HL-60 (cell line): Measurements from ENCODE around the gene ATAD2B.

Source experiments
- DNase-seq, 2 experiments: peaks; one replicate each; pipeline ENCODE4 v3.0.0-alpha.2; 2010 to 2020; ENCODE audit warnings: low read depth in 1 of 2, low spot score in 1 of 2
- H3K27ac ChIP-seq: fragments of 250-450 bp; sonication (Bioruptor Pico); replicated peaks from 2 replicates; pipeline ENCODE4 v1.5.1; 2020; ENCODE audit warnings: mild to moderate bottlenecking, moderate library complexity
- H3K27me3 ChIP-seq: fragments of 250-450 bp; sonication (Bioruptor Pico); 2 replicates; pipeline ENCODE4 v1.5.1; 2021; ENCODE audit warnings: mild to moderate bottlenecking, moderate library complexity; ENCODE audit not compliant: insufficient read depth, poor library complexity, severe bottlenecking
- H3K4me3 ChIP-seq: replicated peaks from 2 replicates; pipeline ENCODE4 v1.5.1; 2011; ENCODE audit warnings: mild to moderate bottlenecking, control low read depth, low read length; ENCODE audit not compliant: insufficient read depth
- GABPA ChIP-seq: IDR thresholded peaks from 2 replicates; pipeline ENCODE4 v1.6.1; 2012; ENCODE audit warnings: low read depth
- POLR2AphosphoS5 ChIP-seq: IDR thresholded peaks from 2 replicates; pipeline ENCODE4 v1.6.1; 2012; ENCODE audit warnings: low read depth
- SPI1 ChIP-seq: IDR thresholded peaks from 2 replicates; pipeline ENCODE4 v1.6.1; 2012; ENCODE audit warnings: low read depth, mild to moderate bottlenecking, borderline replicate concordance
- TF ChIP-seq, protein P1 (sequence below): IDR thresholded peaks from 2 replicates; pipeline ENCODE4 v1.6.1; 2012; ENCODE audit warnings: low read depth; ENCODE audit not compliant: insufficient replicate concordance
- TF ChIP-seq, protein P2 (sequence below): IDR thresholded peaks from one replicate; pipeline ENCODE4 v1.5.1; 2011; ENCODE audit warnings: low read length, control low read depth, inconsistent platforms; ENCODE audit not compliant: insufficient read depth

ATAD2B gene

DNA sequence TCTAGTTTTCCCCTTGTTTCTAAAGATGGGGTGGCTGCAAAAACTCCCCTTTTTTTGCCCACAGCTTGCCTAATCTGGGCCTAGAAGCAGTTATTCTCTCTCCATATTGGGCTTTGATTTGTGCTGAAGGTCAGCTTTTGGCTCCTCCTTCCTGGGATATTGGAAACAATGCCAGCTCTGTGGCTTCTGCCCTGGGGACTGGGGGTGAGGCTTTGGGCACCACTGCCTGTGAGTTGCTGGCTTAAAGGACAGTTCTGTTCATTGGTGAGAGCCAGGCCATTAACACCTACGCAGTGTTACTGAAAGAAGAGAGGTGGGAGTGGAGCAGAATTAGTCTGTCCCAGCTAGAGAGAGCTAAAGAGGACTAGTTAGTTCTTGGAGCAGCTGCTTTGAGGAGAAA lies 17.6 kb upstream of the ATAD2B start:
- no peak for DNase-seq
- Histone ChIP-seq H3K27ac (no peak overlapping the region), H3K4me3 (no peak overlapping the region), H3K27me3 (no peaks in the 10 kb centered on the region)
- TF ChIP-seq POLR2AphosphoS5 (no peak), GABPA (no peak), SPI1 (no peak)
- TF ChIP-seq, protein P1, sequence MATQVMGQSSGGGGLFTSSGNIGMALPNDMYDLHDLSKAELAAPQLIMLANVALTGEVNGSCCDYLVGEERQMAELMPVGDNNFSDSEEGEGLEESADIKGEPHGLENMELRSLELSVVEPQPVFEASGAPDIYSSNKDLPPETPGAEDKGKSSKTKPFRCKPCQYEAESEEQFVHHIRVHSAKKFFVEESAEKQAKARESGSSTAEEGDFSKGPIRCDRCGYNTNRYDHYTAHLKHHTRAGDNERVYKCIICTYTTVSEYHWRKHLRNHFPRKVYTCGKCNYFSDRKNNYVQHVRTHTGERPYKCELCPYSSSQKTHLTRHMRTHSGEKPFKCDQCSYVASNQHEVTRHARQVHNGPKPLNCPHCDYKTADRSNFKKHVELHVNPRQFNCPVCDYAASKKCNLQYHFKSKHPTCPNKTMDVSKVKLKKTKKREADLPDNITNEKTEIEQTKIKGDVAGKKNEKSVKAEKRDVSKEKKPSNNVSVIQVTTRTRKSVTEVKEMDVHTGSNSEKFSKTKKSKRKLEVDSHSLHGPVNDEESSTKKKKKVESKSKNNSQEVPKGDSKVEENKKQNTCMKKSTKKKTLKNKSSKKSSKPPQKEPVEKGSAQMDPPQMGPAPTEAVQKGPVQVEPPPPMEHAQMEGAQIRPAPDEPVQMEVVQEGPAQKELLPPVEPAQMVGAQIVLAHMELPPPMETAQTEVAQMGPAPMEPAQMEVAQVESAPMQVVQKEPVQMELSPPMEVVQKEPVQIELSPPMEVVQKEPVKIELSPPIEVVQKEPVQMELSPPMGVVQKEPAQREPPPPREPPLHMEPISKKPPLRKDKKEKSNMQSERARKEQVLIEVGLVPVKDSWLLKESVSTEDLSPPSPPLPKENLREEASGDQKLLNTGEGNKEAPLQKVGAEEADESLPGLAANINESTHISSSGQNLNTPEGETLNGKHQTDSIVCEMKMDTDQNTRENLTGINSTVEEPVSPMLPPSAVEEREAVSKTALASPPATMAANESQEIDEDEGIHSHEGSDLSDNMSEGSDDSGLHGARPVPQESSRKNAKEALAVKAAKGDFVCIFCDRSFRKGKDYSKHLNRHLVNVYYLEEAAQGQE = no peak
- TF ChIP-seq, protein P2, sequence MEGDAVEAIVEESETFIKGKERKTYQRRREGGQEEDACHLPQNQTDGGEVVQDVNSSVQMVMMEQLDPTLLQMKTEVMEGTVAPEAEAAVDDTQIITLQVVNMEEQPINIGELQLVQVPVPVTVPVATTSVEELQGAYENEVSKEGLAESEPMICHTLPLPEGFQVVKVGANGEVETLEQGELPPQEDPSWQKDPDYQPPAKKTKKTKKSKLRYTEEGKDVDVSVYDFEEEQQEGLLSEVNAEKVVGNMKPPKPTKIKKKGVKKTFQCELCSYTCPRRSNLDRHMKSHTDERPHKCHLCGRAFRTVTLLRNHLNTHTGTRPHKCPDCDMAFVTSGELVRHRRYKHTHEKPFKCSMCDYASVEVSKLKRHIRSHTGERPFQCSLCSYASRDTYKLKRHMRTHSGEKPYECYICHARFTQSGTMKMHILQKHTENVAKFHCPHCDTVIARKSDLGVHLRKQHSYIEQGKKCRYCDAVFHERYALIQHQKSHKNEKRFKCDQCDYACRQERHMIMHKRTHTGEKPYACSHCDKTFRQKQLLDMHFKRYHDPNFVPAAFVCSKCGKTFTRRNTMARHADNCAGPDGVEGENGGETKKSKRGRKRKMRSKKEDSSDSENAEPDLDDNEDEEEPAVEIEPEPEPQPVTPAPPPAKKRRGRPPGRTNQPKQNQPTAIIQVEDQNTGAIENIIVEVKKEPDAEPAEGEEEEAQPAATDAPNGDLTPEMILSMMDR = no peak

DNA sequence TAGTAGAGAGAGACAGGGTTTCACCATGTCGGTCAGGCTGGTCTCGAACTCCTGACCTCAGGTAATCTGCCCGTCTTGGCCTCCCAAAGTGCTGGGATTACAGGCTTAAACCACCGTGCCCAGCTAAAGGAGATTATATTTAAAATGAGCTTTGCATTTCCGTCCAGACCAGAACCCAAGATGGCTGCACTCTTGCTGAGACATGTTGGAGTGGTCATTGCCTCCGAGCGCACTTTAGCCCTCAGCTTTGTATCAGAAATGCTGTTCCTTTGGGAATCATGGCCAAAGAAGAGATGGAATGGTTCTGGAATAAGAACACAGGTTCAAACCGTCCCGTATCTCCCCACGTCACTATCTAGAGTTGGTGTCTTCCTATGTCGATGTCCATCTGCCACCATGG lies 16.7 kb upstream of the ATAD2B start:
- no peak for TF ChIP-seq POLR2AphosphoS5
- TF ChIP-seq SPI1 = no peak
- TF ChIP-seq, protein P2 = no peak
- TF ChIP-seq, protein P1 = no peak
- no peak for TF ChIP-seq GABPA
- no peak overlapping the region for H3K27ac ChIP-seq
- H3K27me3 ChIP-seq = no peaks in the 10 kb centered on the region

DNA sequence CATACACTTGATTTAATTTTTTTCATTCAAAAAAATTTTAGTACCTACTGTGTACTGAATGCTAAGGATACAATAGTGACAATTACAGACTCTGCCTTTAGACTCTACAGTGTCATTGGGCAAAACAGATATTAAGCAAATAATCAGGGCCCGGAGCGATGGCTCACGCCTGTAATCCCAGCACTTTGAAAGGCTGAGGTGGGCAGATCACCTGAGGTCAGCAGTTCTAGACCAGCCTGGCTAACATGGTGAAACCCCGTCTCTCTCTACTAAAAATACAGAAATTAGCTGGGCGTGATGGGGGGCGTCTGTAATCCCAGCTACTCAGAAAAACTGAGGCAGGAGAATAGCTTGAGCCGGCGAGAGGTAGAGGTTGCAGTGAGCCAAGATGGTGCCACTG lies 14.7 kb upstream of the ATAD2B start:
- Histone ChIP-seq H3K27ac (no peak overlapping the region), H3K27me3 (no peaks in the 10 kb centered on the region), H3K4me3 (no peak overlapping the region)
- TF ChIP-seq, protein P2 = no peak
- TF ChIP-seq GABPA (no peak), SPI1 (no peak), POLR2AphosphoS5 (no peak)
- TF ChIP-seq, protein P1 = no peak
- no peak for DNase-seq

More for the DNA sequence above, 16.7 kb upstream of the ATAD2B start:
- no peak for DNase-seq
- no peak overlapping the region for H3K4me3 ChIP-seq
